Measurements from ENCODE around the gene SMAP1. TPM values are rescaled to one million over a fixed set of nuclear protein-coding genes. Genes with fewer than 3 reads are reported as not detected.

The SMAP1 gene
- total RNA-seq, 4 donors from 2014 or later = 24.1 to 35.5 (median 30.9) TPM

GRCh38 chr6:70667256-70667710, 400 bp upstream of the SMAP1 start:
- 2 to 11% methylated on average over 7 to 10 of the region's 15 CpGs for WGBS, 2 donors (ENCODE audit: low coverage in 1 of 2)
- H3K9me3 ChIP-seq = no peaks in the 10 kb centered on the region
- TF ChIP-seq POLR2AphosphoS5 (IDR thresholded peaks at IDR 0.05) = no peak
- no peak for TF ChIP-seq POLR2A (IDR thresholded peaks at IDR 0.05)
- no peak for TF ChIP-seq EP300 (IDR thresholded peaks at IDR 0.05)
- TF ChIP-seq CTCF (IDR thresholded peaks at IDR 0.05) = no peak
- no peak for ATAC-seq
- H3K4me3 ChIP-seq = peak overlapping the region; percentile 79 to 99
- H3K4me1 ChIP-seq = peaks cover 0 to 36% (median 5%) of the 10 kb centered on the region in 3 donors
- H3K27ac ChIP-seq = peak overlapping the region; percentile 87 to 95 (median 91)
- no peaks in the 10 kb centered on the region for H3K27me3 ChIP-seq
- H3K36me3 ChIP-seq = no peaks in the 10 kb centered on the region

- ATAC-seq = no peak
Measured at GRCh38 chr6:70668499-70668812, 773 bp downstream of the SMAP1 start.

GRCh38 chr6:70669133-70669532, 1.4 kb downstream of the SMAP1 start:
- H3K9me3 ChIP-seq = no peaks in the 10 kb centered on the region
- no peaks in the 10 kb centered on the region for H3K36me3 ChIP-seq
- TF ChIP-seq CTCF (IDR thresholded peaks at IDR 0.05) (no peak), EP300 (IDR thresholded peaks at IDR 0.05) (no peak), POLR2A (IDR thresholded peaks at IDR 0.05) (no peak), POLR2AphosphoS5 (IDR thresholded peaks at IDR 0.05) (no peak)
- H3K4me3 ChIP-seq = peak overlapping the region; percentile 79 to 99
- WGBS, 2 donors (ENCODE audit: low coverage in 1 of 2) = 46 to 55% methylated on average over 4 of the region's 4 CpGs
- peaks cover 0 to 40% (median 5%) of the 10 kb centered on the region in 3 donors for H3K4me1 ChIP-seq
- no peaks in the 10 kb centered on the region for H3K27me3 ChIP-seq
- no peak for ATAC-seq
- H3K27ac ChIP-seq = no peak overlapping the region

More at GRCh38 chr6:70668499-70668812, 773 bp downstream of the SMAP1 start:
- Histone ChIP-seq H3K27me3 (no peaks in the 10 kb centered on the region), H3K4me3 (peak overlapping the region; percentile 79 to 99), H3K9me3 (no peaks in the 10 kb centered on the region), H3K36me3 (no peaks in the 10 kb centered on the region), H3K4me1 (peaks cover 0 to 40% (median 5%) of the 10 kb centered on the region in 3 donors), H3K27ac (peak overlapping the region; percentile 87 to 95 (median 91))
- 0% methylated on average over 6 to 8 of the region's 8 CpGs for WGBS, 2 donors (ENCODE audit: low coverage in 1 of 2)
- TF ChIP-seq POLR2A (IDR thresholded peaks at IDR 0.05) (no peak), POLR2AphosphoS5 (IDR thresholded peaks at IDR 0.05) (no peak), EP300 (IDR thresholded peaks at IDR 0.05) (no peak), CTCF (IDR thresholded peaks at IDR 0.05) (no peak)

GRCh38 chr6:70672549-70672948, 4.9 kb downstream of the SMAP1 start:
- no peak for TF ChIP-seq POLR2A (IDR thresholded peaks at IDR 0.05)
- no peak for TF ChIP-seq CTCF (IDR thresholded peaks at IDR 0.05)
- no peak for TF ChIP-seq EP300 (IDR thresholded peaks at IDR 0.05)
- TF ChIP-seq POLR2AphosphoS5 (IDR thresholded peaks at IDR 0.05) = no peak
- 50 to 56% methylated on average over 1 of the region's 1 CpG for WGBS, 2 donors (ENCODE audit: low coverage in 1 of 2)

GRCh38 chr6:70673054-70673453, 5.4 kb downstream of the SMAP1 start:
- no peak for TF ChIP-seq CTCF (IDR thresholded peaks at IDR 0.05)
- TF ChIP-seq POLR2A (IDR thresholded peaks at IDR 0.05) = no peak
- no peak for TF ChIP-seq EP300 (IDR thresholded peaks at IDR 0.05)
- no peak for TF ChIP-seq POLR2AphosphoS5 (IDR thresholded peaks at IDR 0.05)

More at GRCh38 chr6:70672549-70672948, 4.9 kb downstream of the SMAP1 start:
- Histone ChIP-seq H3K9me3 (no peaks in the 10 kb centered on the region), H3K4me1 (peaks cover 0 to 32% (median 5%) of the 10 kb centered on the region in 3 donors), H3K27ac (no peak overlapping the region), H3K36me3 (no peaks in the 10 kb centered on the region), H3K27me3 (no peaks in the 10 kb centered on the region), H3K4me3 (no peak overlapping the region)
- no peak for ATAC-seq

More at GRCh38 chr6:70673054-70673453, 5.4 kb downstream of the SMAP1 start:
- H3K27me3 ChIP-seq = no peaks in the 10 kb centered on the region
- no peak overlapping the region for H3K27ac ChIP-seq
- H3K36me3 ChIP-seq = no peaks in the 10 kb centered on the region
- ATAC-seq = no peak
- H3K4me3 ChIP-seq = no peak overlapping the region
- 10 to 50% methylated on average over 1 to 2 of the region's 2 CpGs for WGBS, 2 donors (ENCODE audit: low coverage in 1 of 2)
- no peaks in the 10 kb centered on the region for H3K9me3 ChIP-seq
- H3K4me1 ChIP-seq = peaks cover 0 to 32% (median 5%) of the 10 kb centered on the region in 3 donors

All from gastroesophageal sphincter (tissue), 4 donors.